ENCODE measurements around the gene DLAT.
A peak's percentile ranks its signal among the peaks of the same experiment; 100 is the strongest.
"Not testable (repeated sequence)": the region's sequence is repeated elsewhere in the genome, so short reads cannot be mapped to it uniquely, and the experiment has no call there.

Gene DLAT

GRCh38 chr11:112042961-112043304, 17.7 kb downstream of the DLAT start:
- no peak for DNase-seq (ENCODE audit: low read depth, low spot score)
- no peak overlapping the region for H3K27ac ChIP-seq

GRCh38 chr11:112044961-112045360, 19.8 kb downstream of the DLAT start:
- H3K27ac ChIP-seq = no peak overlapping the region
- DNase-seq (ENCODE audit: low read depth, low spot score) = no peak

- not testable (repeated sequence) for H3K27ac ChIP-seq; DNase-seq (ENCODE audit: low read depth, low spot score)
Measured at GRCh38 chr11:112046647-112047046, 21.4 kb downstream of the DLAT start.

GRCh38 chr11:112048256-112048655, 23.0 kb downstream of the DLAT start:
- DNase-seq (ENCODE audit: low read depth, low spot score) = not testable (repeated sequence)
- peak overlapping the region; percentile 38 for H3K27ac ChIP-seq

GRCh38 chr11:112049777-112050176, 24.6 kb downstream of the DLAT start:
- no peak for DNase-seq (ENCODE audit: low read depth, low spot score)
- H3K27ac ChIP-seq = no peak overlapping the region

- DNase-seq (ENCODE audit: low read depth, low spot score) = no peak
- H3K27ac ChIP-seq = no peak overlapping the region
Measured at GRCh38 chr11:112050721-112051120, 25.5 kb downstream of the DLAT start.

GRCh38 chr11:112051768-112052167, 26.6 kb downstream of the DLAT start:
- no peak for DNase-seq (ENCODE audit: low read depth, low spot score)
- no peak overlapping the region for H3K27ac ChIP-seq

GRCh38 chr11:112057170-112057569, 32.0 kb downstream of the DLAT start:
- H3K27ac ChIP-seq = no peak overlapping the region
- DNase-seq (ENCODE audit: low read depth, low spot score) = no peak

- no peak overlapping the region for H3K27ac ChIP-seq
- no peak for DNase-seq (ENCODE audit: low read depth, low spot score)
Measured at GRCh38 chr11:112058103-112058502, 32.9 kb downstream of the DLAT start.

GRCh38 chr11:112062923-112063322, 37.7 kb downstream of the DLAT start:
- H3K27ac ChIP-seq = no peak overlapping the region
- no peak for DNase-seq (ENCODE audit: low read depth, low spot score)

- peak within 1 kb of the TSS; percentile 87 for H3K27ac ChIP-seq
- peak; percentile 34 for DNase-seq (ENCODE audit: low read depth, low spot score)
Measured at GRCh38 chr11:112073941-112074811, 49.0 kb downstream of the DLAT start, which contains the start of the genes NKAPD1 and PIH1D2. NKAPD1 (plus strand) TSS chr11:112074299; CDS start chr11:112075575, 1,276 bp downstream. PIH1D2 (minus strand) TSS chr11:112074017; CDS start chr11:112073174, 843 bp downstream.

GRCh38 chr11:112082729-112083128, 57.5 kb downstream of the DLAT start:
- peak overlapping the region; percentile 23 for H3K27ac ChIP-seq
- DNase-seq (ENCODE audit: low read depth, low spot score) = peak; percentile 12

- peak overlapping the region; percentile 44 for H3K27ac ChIP-seq
- no peak for DNase-seq (ENCODE audit: low read depth, low spot score)
Measured at GRCh38 chr11:112085822-112086421, 60.7 kb downstream of the DLAT start.

- peak; percentile 79 for DNase-seq (ENCODE audit: low read depth, low spot score)
- peak within 1 kb of the TSS; percentile 44 for H3K27ac ChIP-seq
Measured at GRCh38 chr11:112086422-112087191, 61.4 kb downstream of the DLAT start, which contains the start of the genes SDHD and TIMM8B. SDHD (plus strand) TSS chr11:112086873; CDS start chr11:112086908, 35 bp downstream. TIMM8B (minus strand) TSS chr11:112086756; CDS start chr11:112086723, 33 bp downstream.

- DNase-seq (ENCODE audit: low read depth, low spot score) = no peak
- H3K27ac ChIP-seq = peak overlapping the region; percentile 44
Measured at GRCh38 chr11:112087212-112087611, 62.0 kb downstream of the DLAT start.

GRCh38 chr11:112095302-112095701, 70.1 kb downstream of the DLAT start:
- not testable (repeated sequence) for H3K27ac ChIP-seq; DNase-seq (ENCODE audit: low read depth, low spot score)

- no peak overlapping the region for H3K27ac ChIP-seq
- DNase-seq (ENCODE audit: low read depth, low spot score) = no peak
Measured at GRCh38 chr11:112096194-112096593, 71.0 kb downstream of the DLAT start.

GRCh38 chr11:112097734-112098528, 72.7 kb downstream of the DLAT start:
- DNase-seq (ENCODE audit: low read depth, low spot score) = no peak
- no peak overlapping the region for H3K27ac ChIP-seq

GRCh38 chr11:112100462-112100861, 75.3 kb downstream of the DLAT start:
- no peak overlapping the region for H3K27ac ChIP-seq
- DNase-seq (ENCODE audit: low read depth, low spot score) = no peak

- no peak for DNase-seq (ENCODE audit: low read depth, low spot score)
Measured at GRCh38 chr11:112103446-112103845, 78.2 kb downstream of the DLAT start.

More at GRCh38 chr11:112103446-112103845, 78.2 kb downstream of the DLAT start:
- no peak overlapping the region for H3K27ac ChIP-seq
